ENCODE measurements around the gene IL7R. TPM values are rescaled to one million over a fixed set of nuclear protein-coding genes. Genes with fewer than 3 reads are reported as not detected.

IL7R gene
- polyA plus RNA-seq, 2 of the 4 experiments (the other 2 are of a cell fraction), result 0.13 to 0.18 TPM

GRCh38 chr5:35881758-35882157 is 25.1 kb downstream of the IL7R start:
- no peak for FAIRE-seq
- POLR2A ChIA-PET, result no interaction called here
- WGBS (ENCODE audit: missing lambda C conversion rate), result 11% methylated on average over 2 of the region's 2 CpGs
- no peak overlapping the region for H3K27ac ChIP-seq
- H3K4me3 ChIP-seq, result no peak overlapping the region
- DNase-seq (ENCODE audit: low read depth in 1 of 2, low spot score in 1 of 2), result no peak
- no peak for ATAC-seq
- no peaks in the 10 kb centered on the region for H3K9me3 ChIP-seq
- no peak overlapping the region for H3K4me2 ChIP-seq
- TF ChIP-seq ZSCAN20 (CRISPR knock-in tag; IDR thresholded peaks at IDR 0.05), result no peak
- TF ChIP-seq ZFP36 (IDR thresholded peaks at IDR 0.05; ENCODE audit: borderline replicate concordance, partially characterized antibody), result no peak
- no peak for TF ChIP-seq FOXS1 (CRISPR knock-in tag; IDR thresholded peaks at IDR 0.05)
- TF ChIP-seq HOXB5 (CRISPR knock-in tag; IDR thresholded peaks at IDR 0.05), result no peak
- TF ChIP-seq JUN (IDR thresholded peaks at IDR 0.05), result no peak
- TF ChIP-seq RAD21 (conservative IDR thresholded peaks at IDR 0.05 in 1 of 2, IDR thresholded peaks at IDR 0.05 in 1 of 2), result no peak
- TF ChIP-seq NR3C1 (IDR thresholded peaks at IDR 0.05), result no peak
- H3K4me1 ChIP-seq, result no peaks in the 10 kb centered on the region
- CTCF ChIA-PET, result interaction anchor here (0.8 to 1.6 kb wide), 3 partner anchors 12 to 45 kb away, joined by 3 to 8 read pairs (median 4); no protein-coding TSS in a partner anchor

DNA sequence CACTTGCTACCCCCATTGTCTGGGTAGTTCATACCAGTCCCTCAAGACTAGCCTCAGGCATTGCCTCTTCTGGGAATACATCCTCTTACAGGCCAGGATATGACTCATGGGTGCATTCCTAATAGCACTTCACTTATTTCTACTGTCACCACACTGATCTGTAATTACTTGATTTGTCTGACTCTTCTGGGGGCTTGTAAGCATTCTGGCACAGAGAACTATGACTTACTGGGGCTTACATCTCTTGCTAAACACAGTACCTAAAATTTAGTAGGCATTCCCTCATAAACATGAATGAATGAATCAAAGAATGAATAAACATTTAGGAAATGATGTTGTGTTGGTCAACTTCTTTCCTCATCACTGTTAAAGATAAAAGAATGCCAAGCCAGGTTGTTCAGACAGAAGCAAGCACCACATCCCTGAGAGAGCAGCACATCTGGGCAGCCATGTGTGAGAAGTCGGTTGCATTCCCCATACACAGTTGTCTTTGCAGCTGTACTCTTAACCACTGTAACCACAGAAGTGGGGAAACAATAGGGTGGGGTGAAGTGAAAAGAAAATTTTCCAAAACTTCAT is 27.6 kb downstream of the IL7R start:
- POLR2A ChIA-PET, result no interaction called here
- WGBS (ENCODE audit: missing lambda C conversion rate), result 4% methylated on average over 1 of the region's 1 CpG
- DNase-seq (ENCODE audit: low read depth in 1 of 2, low spot score in 1 of 2) (no peak), FAIRE-seq (no peak), ATAC-seq (no peak)
- Histone ChIP-seq H3K9me3 (no peaks in the 10 kb centered on the region), H3K4me2 (no peak overlapping the region), H3K27ac (no peak overlapping the region), H3K4me1 (no peaks in the 10 kb centered on the region), H3K4me3 (no peak overlapping the region)
- TF ChIP-seq ZC3H11A (IDR thresholded peaks at IDR 0.05), result no peak
- TF ChIP-seq BHLHE40 (IDR thresholded peaks at IDR 0.05; ENCODE audit: low read depth, low read length), result no peak
- TF ChIP-seq TP53 (CRISPR knock-in tag; IDR thresholded peaks at IDR 0.05), result no peak
- TF ChIP-seq TFCP2L1 (CRISPR knock-in tag; IDR thresholded peaks at IDR 0.05), result no peak
- no peak for TF ChIP-seq RAD21 (conservative IDR thresholded peaks at IDR 0.05 in 1 of 2, IDR thresholded peaks at IDR 0.05 in 1 of 2)
- TF ChIP-seq RARB (CRISPR knock-in tag; IDR thresholded peaks at IDR 0.05), result no peak
- no peak for TF ChIP-seq EHF (CRISPR knock-in tag; IDR thresholded peaks at IDR 0.05)
- TF ChIP-seq CBX2 (IDR thresholded peaks at IDR 0.05; ENCODE audit: borderline replicate concordance, low read depth), result no peak
- CTCF ChIA-PET, result no interaction called here

DNA sequence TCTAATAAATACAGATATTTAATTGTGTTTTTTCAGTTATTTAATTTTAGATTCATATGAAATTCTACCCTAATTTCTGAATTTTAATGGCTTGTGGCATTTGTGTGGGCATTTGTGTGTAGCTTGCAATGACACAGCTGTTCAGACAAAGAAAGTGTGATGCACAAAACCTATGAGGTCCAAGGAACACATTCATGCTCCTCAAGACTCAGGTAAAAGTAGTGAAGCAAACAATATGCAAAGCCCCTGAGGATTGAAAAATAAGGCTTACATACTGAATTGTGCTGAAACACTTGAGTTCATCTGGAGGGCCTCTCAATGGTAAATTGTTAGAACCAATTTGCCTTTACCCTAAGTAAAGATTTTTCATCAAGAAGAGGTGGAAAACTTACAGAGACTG is 28.1 kb downstream of the IL7R start:
- no peak overlapping the region for H3K4me2 ChIP-seq
- ChIA-PET CTCF (no interaction called here), POLR2A (no interaction called here)
- no peak overlapping the region for H3K27ac ChIP-seq
- H3K9me3 ChIP-seq, result no peaks in the 10 kb centered on the region
- no peak for FAIRE-seq
- DNase-seq (ENCODE audit: low read depth in 1 of 2, low spot score in 1 of 2), result no peak
- H3K4me1 ChIP-seq, result no peaks in the 10 kb centered on the region
- no peak for ATAC-seq
- H3K4me3 ChIP-seq, result no peak overlapping the region
- TF ChIP-seq ZNF302 (CRISPR knock-in tag; IDR thresholded peaks at IDR 0.05) (no peak), TP53 (CRISPR knock-in tag; IDR thresholded peaks at IDR 0.05) (no peak), JUN (IDR thresholded peaks at IDR 0.05) (no peak), POLR2AphosphoS2 (conservative IDR thresholded peaks at IDR 0.05; ENCODE audit: low read length) (no peak), CHD4 (IDR thresholded peaks at IDR 0.05; ENCODE audit: borderline replicate concordance) (no peak)

DNA sequence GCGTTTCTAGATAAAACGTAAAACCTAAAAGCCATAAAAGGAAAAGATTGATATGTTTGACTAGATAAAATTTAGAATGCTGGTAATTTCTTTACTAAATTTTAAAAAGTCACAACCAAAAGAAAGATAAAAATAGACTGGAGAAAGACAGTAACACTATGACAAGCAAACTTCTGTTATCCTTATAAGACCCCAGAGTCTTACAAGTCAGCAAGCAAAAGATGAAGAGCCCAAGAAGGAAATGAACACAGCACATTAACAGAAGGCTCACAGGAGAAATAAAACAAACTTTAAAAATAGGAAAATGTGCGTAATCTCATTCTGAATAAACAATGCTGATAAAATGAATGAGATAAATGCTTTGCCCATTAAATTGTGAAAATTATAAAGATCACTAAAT is 29.7 kb downstream of the IL7R start:
- H3K4me3 ChIP-seq, result no peak overlapping the region
- ChIA-PET CTCF (no interaction called here), POLR2A (no interaction called here)
- DNase-seq (ENCODE audit: low read depth in 1 of 2, low spot score in 1 of 2) (no peak), FAIRE-seq (no peak), ATAC-seq (no peak)
- no peaks in the 10 kb centered on the region for H3K9me3 ChIP-seq
- WGBS (ENCODE audit: missing lambda C conversion rate), result 37% methylated on average over 3 of the region's 3 CpGs
- H3K27ac ChIP-seq, result no peak overlapping the region
- no peaks in the 10 kb centered on the region for H3K4me1 ChIP-seq
- no peak overlapping the region for H3K4me2 ChIP-seq
- TF ChIP-seq CHD4 (IDR thresholded peaks at IDR 0.05; ENCODE audit: borderline replicate concordance) (no peak), MAX (IDR thresholded peaks at IDR 0.05) (no peak), TP53 (CRISPR knock-in tag; IDR thresholded peaks at IDR 0.05) (no peak), CTCF (IDR thresholded peaks at IDR 0.05) (no peak), PHF8 (IDR thresholded peaks at IDR 0.05; ENCODE audit: borderline replicate concordance, low read depth) (no peak), NR3C1 (IDR thresholded peaks at IDR 0.05) (no peak), HOXA7 (CRISPR knock-in tag; IDR thresholded peaks at IDR 0.05) (no peak), ZFP36 (IDR thresholded peaks at IDR 0.05; ENCODE audit: borderline replicate concordance, partially characterized antibody) (no peak), SREBF2 (IDR thresholded peaks at IDR 0.05) (no peak), CBX2 (IDR thresholded peaks at IDR 0.05; ENCODE audit: borderline replicate concordance, low read depth) (no peak), ZNF302 (CRISPR knock-in tag; IDR thresholded peaks at IDR 0.05) (no peak)
- TF ChIP-seq, protein P1, sequence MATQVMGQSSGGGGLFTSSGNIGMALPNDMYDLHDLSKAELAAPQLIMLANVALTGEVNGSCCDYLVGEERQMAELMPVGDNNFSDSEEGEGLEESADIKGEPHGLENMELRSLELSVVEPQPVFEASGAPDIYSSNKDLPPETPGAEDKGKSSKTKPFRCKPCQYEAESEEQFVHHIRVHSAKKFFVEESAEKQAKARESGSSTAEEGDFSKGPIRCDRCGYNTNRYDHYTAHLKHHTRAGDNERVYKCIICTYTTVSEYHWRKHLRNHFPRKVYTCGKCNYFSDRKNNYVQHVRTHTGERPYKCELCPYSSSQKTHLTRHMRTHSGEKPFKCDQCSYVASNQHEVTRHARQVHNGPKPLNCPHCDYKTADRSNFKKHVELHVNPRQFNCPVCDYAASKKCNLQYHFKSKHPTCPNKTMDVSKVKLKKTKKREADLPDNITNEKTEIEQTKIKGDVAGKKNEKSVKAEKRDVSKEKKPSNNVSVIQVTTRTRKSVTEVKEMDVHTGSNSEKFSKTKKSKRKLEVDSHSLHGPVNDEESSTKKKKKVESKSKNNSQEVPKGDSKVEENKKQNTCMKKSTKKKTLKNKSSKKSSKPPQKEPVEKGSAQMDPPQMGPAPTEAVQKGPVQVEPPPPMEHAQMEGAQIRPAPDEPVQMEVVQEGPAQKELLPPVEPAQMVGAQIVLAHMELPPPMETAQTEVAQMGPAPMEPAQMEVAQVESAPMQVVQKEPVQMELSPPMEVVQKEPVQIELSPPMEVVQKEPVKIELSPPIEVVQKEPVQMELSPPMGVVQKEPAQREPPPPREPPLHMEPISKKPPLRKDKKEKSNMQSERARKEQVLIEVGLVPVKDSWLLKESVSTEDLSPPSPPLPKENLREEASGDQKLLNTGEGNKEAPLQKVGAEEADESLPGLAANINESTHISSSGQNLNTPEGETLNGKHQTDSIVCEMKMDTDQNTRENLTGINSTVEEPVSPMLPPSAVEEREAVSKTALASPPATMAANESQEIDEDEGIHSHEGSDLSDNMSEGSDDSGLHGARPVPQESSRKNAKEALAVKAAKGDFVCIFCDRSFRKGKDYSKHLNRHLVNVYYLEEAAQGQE (IDR thresholded peaks at IDR 0.05), result no peak
- TF ChIP-seq, protein P2, sequence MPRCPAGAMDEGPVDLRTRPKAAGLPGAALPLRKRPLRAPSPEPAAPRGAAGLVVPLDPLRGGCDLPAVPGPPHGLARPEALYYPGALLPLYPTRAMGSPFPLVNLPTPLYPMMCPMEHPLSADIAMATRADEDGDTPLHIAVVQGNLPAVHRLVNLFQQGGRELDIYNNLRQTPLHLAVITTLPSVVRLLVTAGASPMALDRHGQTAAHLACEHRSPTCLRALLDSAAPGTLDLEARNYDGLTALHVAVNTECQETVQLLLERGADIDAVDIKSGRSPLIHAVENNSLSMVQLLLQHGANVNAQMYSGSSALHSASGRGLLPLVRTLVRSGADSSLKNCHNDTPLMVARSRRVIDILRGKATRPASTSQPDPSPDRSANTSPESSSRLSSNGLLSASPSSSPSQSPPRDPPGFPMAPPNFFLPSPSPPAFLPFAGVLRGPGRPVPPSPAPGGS (IDR thresholded peaks at IDR 0.05), result no peak
